Heart right ventricle (tissue), 16 donors: ENCODE results near the gene CDH23. TPM values are rescaled to one million over a fixed set of nuclear protein-coding genes. Genes with fewer than 3 reads are reported as not detected.

Experiments
- ATAC-seq, 8 donors: fragments of 200-7000 bp; cut with Tn5 transposase; one replicate each; pipeline ENCODE4 v1.9.1; 2020; ENCODE audit warnings: mild to moderate bottlenecking in 8 of 8, moderate library complexity in 8 of 8, moderate number of reproducible peaks in 1 of 8
- DNase-seq, 2 donors: peaks; one replicate each; pipeline ENCODE4 v3.0.0-alpha.2; 2020
- H3K27ac ChIP-seq, 10 donors: fragments of 200-600 bp; sonication (generic) in 2 of 10; one replicate each; pipeline versions ENCODE4 v1.5.0 to v1.8.0; 2020 to 2022; ENCODE audit warnings: mild to moderate bottlenecking in 3 of 10
- H3K27me3 ChIP-seq, 7 donors: fragments of 200-600 bp; one replicate each; pipeline ENCODE4 v1.8.0; 2021 to 2022; ENCODE audit warnings: mild to moderate bottlenecking in 2 of 7
- H3K36me3 ChIP-seq, 9 donors: fragments of 200-600 bp; sonication (generic) in 1 of 9; one replicate each; pipeline versions ENCODE4 v1.5.0 to v1.8.0; 2020 to 2022; ENCODE audit warnings: mild to moderate bottlenecking in 2 of 9
- H3K4me1 ChIP-seq, 9 donors: fragments of 200-600 bp; sonication (generic) in 1 of 9; one replicate each; pipeline versions ENCODE4 v1.5.0 to v1.8.0; 2020 to 2022; ENCODE audit warnings: mild to moderate bottlenecking in 4 of 9
- H3K4me3 ChIP-seq, 10 donors: fragments of 200-600 bp; sonication (generic) in 2 of 10; one replicate each; pipeline versions ENCODE4 v1.5.0 to v1.8.0; 2020 to 2022; ENCODE audit warnings: mild to moderate bottlenecking in 7 of 10, moderate library complexity in 2 of 10
- H3K9me3 ChIP-seq, 11 donors: fragments of 200-600 bp in 10 of 11; sonication (generic) in 2 of 11; one replicate each; pipeline versions ENCODE4 v1.5.0 to v1.8.0; 2013 to 2022; ENCODE audit warnings: mild to moderate bottlenecking in 2 of 11, control low read depth in 1 of 11, moderate library complexity in 1 of 11
- WGBS, 2 donors: extraction: QIAGEN DNeasy Blood & Tissue Kit; methylation state at CpG; one replicate each; pipeline ENCODE4 v1.1.7; 2013; ENCODE audit warnings: inconsistent platforms in 1 of 2; 5-methylcytosine and 5-hydroxymethylcytosine counted together
- intact Hi-C, 10 donors: fragments of 100-400 bp; cut with DNase I; formaldehyde crosslinking; loops; one replicate each; pipeline versions ENCODE4 v1.11.1 to v1.14.2; 2022
- polyA plus RNA-seq, 2 donors: library from polyadenylated mRNA; stranded (reverse); fragments of 200-250 nt; gene quantifications; one replicate each; pipeline ENCODE4 v1.2.3, GENCODE V29; 2013
- total RNA-seq, 10 donors: library from RNA; stranded (reverse); fragmentation: NEBNext Ultra II Directional in 3 of 10; extraction: Animal tissue kit (Norgen Biotek cat#: 25700) in 3 of 10; gene quantifications; one replicate each; pipeline versions ENCODE4 v1.2.1 to v1.2.4, GENCODE V29; 2021 to 2023
- TF ChIP-seq, protein P1 (sequence below), 9 donors: fragments of 200-600 bp; sonication (generic) in 2 of 9; IDR thresholded peaks; one replicate each; pipeline versions ENCODE4 v1.5.0 to v1.8.0; 2021 to 2022; ENCODE audit warnings: antibody characterized with exemption in 9 of 9, mild to moderate bottlenecking in 5 of 9, moderate library complexity in 1 of 9
- donor health status: Arrhythmogenic right ventricular cardiomyopathy.
- donor health status: ischemic (EF 13 %, LVEDD 7.1; RV severe dilation, severe dysfunction).
- donor health status: healthy with polysubstance abuse.
- donor health status: DM: no; HTN: yes; CAD: no.
- donor health status: DM: no; HTN: no; CAD: no.
- donor health status: ischemic (EF 25% LVEDD 6.9; RV normal size, moderate dysfunction).
- donor health status: ischemic (EF 25% LVEDD 5.7; RV mildly dilated, moderate dysfunction).
- donor health status: healthy.
- donor health status: DM: yes; HTN: yes; CAD: no.
- donor health status: Ischemic cardiomyopathy.
- donor health status: ischemic (EF 35%, LVEDD 5.7; RV mildly dilated, moderate dysfunction).
- donor health status: nonischemic (EF 11% LVEDD 7.7; RV severe dilation, severe dysfunction).
- donor health status: DM: yes; HTN: yes; CAD: no.
- donor health status: PGD.
- donor health status: ischemic (EF 29% LVEDD 5.4; RV normal size, mild dysfunction).
- donor health status: nonischemic (EF 23%, LVEDD 6.1; RV moderate dilation, normal function).

Gene CDH23
- total and polyA plus RNA-seq, 12 donors: 1.1 to 7.7 (median 4.6) TPM

DNA sequence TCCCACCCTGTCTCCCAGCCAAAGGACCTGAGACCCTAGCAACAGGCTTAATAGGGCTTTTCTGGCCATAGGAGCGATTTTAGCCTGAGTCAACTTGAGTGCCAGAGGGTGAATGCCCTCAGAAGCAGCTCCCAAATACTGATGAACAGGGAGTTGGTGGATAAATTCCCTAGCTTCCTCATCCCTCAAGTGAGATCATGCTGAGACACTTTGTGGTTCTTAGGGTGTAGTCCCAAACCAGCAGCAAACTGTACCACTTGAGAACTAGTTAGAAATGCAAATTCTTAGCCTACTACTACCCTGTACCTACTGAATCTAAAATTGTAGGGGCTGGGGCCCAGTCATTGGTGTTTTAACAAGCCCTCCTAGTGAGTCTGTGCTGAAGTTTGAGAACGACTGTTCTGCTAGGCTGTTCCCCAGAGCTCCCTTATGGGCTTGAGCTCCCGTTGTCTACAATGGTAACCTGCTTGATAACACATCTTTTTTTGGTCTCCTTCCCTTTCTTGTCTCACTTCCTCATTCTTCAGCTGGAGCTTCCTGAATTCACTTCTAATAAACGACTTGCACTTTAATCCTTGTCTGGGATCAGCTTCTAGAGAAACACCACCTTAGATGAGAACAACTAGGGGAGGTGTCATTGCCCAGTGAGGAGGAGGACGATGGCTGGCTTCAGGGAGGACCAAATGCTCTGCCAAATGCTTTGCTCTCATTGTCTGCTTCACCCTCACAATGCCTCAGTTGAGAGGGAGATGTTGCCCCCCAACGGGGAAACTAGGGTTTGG, 18.2 kb upstream of the CDH23 start:
- Histone ChIP-seq H3K27ac (peak overlapping the region in 2 of 10 donors; percentile 64 to 90), H3K27me3 (peaks cover 0 to 3% (median 0%) of the 10 kb centered on the region in 7 donors), H3K36me3 (no peaks in the 10 kb centered on the region), H3K4me3 (no peak overlapping the region), H3K9me3 (no peaks in the 10 kb centered on the region), H3K4me1 (peaks cover 0 to 37% (median 7%) of the 10 kb centered on the region in 9 donors)
- intact Hi-C loops: loop anchor here in 2 of 10 donors (5.0 to 10.0 kb wide), 2 partner anchors 54 to 56 kb away; no protein-coding TSS in a partner anchor
- no peak for ATAC-seq
- TF ChIP-seq, protein P1, sequence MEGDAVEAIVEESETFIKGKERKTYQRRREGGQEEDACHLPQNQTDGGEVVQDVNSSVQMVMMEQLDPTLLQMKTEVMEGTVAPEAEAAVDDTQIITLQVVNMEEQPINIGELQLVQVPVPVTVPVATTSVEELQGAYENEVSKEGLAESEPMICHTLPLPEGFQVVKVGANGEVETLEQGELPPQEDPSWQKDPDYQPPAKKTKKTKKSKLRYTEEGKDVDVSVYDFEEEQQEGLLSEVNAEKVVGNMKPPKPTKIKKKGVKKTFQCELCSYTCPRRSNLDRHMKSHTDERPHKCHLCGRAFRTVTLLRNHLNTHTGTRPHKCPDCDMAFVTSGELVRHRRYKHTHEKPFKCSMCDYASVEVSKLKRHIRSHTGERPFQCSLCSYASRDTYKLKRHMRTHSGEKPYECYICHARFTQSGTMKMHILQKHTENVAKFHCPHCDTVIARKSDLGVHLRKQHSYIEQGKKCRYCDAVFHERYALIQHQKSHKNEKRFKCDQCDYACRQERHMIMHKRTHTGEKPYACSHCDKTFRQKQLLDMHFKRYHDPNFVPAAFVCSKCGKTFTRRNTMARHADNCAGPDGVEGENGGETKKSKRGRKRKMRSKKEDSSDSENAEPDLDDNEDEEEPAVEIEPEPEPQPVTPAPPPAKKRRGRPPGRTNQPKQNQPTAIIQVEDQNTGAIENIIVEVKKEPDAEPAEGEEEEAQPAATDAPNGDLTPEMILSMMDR (IDR thresholded peaks at IDR 0.05): no peak
- DNase-seq: no peak
- 63 to 65% methylated on average over 6 of the region's 6 CpGs for WGBS, 2 donors

DNA sequence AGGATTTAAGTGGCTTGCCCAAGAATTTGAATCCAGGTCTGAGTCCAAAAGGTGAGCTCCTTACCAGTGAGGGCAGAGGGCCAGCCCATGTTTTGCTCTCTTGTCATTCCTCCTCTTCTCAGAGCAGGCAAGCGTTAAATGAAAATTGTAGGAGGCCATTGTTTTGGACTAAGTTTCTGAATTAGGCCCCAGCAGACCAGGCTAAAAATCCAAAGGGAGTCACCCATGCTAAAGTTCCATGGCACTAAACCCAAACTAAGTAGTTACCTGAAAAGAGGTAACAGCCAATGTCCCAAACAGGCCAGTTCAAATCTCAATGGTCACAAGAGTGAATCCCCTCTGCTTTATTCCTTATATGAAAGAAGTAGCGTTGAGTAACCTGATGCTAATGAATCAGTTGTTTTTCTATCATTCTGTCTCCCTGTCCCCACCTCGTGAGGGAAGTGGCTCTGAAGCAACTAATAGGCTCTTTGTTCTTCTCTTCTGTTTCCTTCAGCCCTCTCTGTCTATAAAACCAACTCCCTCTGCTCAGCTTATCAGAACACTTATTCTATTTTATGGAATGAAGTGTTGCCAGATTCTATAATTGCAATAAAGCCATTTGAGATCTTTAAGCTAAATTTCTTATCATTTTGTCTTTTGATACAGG, 17.5 kb upstream of the CDH23 start:
- TF ChIP-seq, protein P1 (IDR thresholded peaks at IDR 0.05): no peak
- H3K27me3 ChIP-seq: no peaks in the 10 kb centered on the region
- intact Hi-C loops: loop anchor here in 2 of 10 donors (5.0 to 10.0 kb wide), 2 partner anchors 54 to 57 kb away; no protein-coding TSS in a partner anchor

DNA sequence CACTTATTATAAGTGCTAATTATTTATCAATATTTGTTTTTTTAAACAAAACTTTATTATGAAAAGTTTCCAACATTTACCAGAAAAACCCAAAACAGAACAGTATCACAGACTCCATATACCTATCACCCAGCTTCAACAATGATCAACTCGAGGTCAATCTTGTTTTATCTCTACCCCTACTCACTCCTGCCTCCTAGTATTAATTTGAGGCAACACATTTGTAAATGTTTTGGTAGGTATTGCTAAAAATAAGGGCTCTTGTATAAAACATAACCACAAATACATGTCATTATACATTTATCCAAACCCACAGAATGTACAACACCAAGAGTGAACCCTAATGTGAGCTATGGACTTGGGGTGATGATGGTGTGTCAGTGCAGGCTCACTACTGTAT, 15.9 kb upstream of the CDH23 start:
- ATAC-seq: no peak
- intact Hi-C loops: loop anchor here in 9 of 10 donors (5.0 to 10.0 kb wide), 10 partner anchors 59 to 514 kb away; no protein-coding TSS in a partner anchor
- no peak overlapping the region for H3K27ac ChIP-seq
- TF ChIP-seq, protein P1 (IDR thresholded peaks at IDR 0.05): no peak
- H3K27me3 ChIP-seq: no peaks in the 10 kb centered on the region
- no peak overlapping the region for H3K4me3 ChIP-seq
- H3K36me3 ChIP-seq: no peaks in the 10 kb centered on the region
- no peak for DNase-seq
- H3K9me3 ChIP-seq: no peaks in the 10 kb centered on the region
- 36 to 60% methylated on average over 1 of the region's 1 CpG for WGBS, 2 donors
- peaks cover 0 to 33% (median 7%) of the 10 kb centered on the region in 9 donors for H3K4me1 ChIP-seq

More for the DNA sequence above, 17.5 kb upstream of the CDH23 start:
- WGBS, 2 donors: 66 to 72% methylated on average over 3 of the region's 3 CpGs
- ATAC-seq (no peak), DNase-seq (no peak)
- H3K4me3 ChIP-seq: no peak overlapping the region
- no peaks in the 10 kb centered on the region for H3K9me3 ChIP-seq
- peak overlapping the region in 1 of 10 donors; percentile 64 for H3K27ac ChIP-seq
- no peaks in the 10 kb centered on the region for H3K36me3 ChIP-seq
- peaks cover 0 to 33% (median 7%) of the 10 kb centered on the region in 9 donors for H3K4me1 ChIP-seq

DNA sequence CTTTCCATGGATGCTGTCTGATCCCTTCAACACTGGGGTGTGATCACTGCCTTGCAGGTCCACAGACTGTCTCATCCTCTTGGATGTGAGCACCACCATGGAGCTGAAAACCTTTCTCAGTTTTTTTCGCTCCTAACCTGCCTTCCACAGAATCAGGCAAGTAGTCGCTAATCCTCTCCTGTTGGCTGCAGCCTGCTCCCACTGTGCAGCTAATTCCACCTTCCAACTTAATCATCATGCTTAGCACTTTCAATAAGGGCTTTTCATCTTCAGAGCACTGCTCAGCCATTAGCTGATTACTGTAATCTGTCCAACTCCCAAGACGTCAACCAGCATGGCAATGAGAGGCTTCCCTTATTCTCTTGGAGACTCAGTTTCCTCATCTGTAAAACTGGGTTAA, 15.1 kb upstream of the CDH23 start:
- no peak overlapping the region for H3K27ac ChIP-seq
- TF ChIP-seq, protein P1 (IDR thresholded peaks at IDR 0.05): no peak
- WGBS, 2 donors: 75 to 81% methylated on average over 3 of the region's 3 CpGs
- no peak overlapping the region for H3K4me3 ChIP-seq
- H3K27me3 ChIP-seq: no peaks in the 10 kb centered on the region
- DNase-seq (no peak), ATAC-seq (no peak)
- H3K9me3 ChIP-seq: no peaks in the 10 kb centered on the region
- no peaks in the 10 kb centered on the region for H3K36me3 ChIP-seq
- intact Hi-C loops: loop anchor here in 9 of 10 donors (5.0 to 10.0 kb wide), 10 partner anchors 59 to 513 kb away; no protein-coding TSS in a partner anchor
- H3K4me1 ChIP-seq: peaks cover 0 to 27% (median 7%) of the 10 kb centered on the region in 9 donors
